ENCODE results near the gene HIPK1. TPM values are rescaled to one million over a fixed set of nuclear protein-coding genes. Genes with fewer than 3 reads are reported as not detected.

HIPK1 gene
- total and polyA plus RNA-seq, 3 donors from 2014 or later, result 102 to 128 (median 116) TPM

DNA sequence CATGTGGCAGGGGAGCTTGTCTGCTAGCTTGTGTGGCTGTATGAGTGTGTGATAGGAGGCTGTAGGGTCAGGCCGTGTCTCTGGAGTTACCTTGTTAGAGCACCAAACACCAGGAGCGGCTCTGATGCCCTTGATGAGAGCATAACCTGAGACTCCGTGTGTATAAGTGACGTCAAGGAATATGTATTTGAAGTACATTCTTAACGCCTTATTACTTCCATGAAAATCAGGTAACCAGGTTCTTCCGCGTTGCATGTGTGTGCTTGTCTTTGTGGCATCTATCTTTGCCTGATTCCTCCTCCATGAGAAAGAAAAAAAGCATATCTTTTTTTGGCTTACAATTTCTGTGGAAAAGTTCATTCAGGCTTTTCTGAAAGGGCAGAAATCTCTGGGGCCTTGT lies 54.7 kb downstream of the HIPK1 start:
- DNase-seq, result no peak
- H3K36me3 ChIP-seq (ENCODE audit: low read depth, missing control alignments), result no peaks in the 10 kb centered on the region
- 84 to 88% methylated on average over 7 of the region's 7 CpGs for WGBS, 2 donors
- intact Hi-C loops (cut with DNase I; ENCODE audit: low total_unique reads), result no loop called here
- H3K9me3 ChIP-seq, result no peaks in the 10 kb centered on the region
- peaks cover 13% of the 10 kb centered on the region for H3K4me1 ChIP-seq
- H3K27ac ChIP-seq, result peak overlapping the region in 1 of 2 donors; percentile 24
- H3K4me3 ChIP-seq, result no peak overlapping the region
- no peaks in the 10 kb centered on the region for H3K27me3 ChIP-seq
- TF ChIP-seq, protein P1, sequence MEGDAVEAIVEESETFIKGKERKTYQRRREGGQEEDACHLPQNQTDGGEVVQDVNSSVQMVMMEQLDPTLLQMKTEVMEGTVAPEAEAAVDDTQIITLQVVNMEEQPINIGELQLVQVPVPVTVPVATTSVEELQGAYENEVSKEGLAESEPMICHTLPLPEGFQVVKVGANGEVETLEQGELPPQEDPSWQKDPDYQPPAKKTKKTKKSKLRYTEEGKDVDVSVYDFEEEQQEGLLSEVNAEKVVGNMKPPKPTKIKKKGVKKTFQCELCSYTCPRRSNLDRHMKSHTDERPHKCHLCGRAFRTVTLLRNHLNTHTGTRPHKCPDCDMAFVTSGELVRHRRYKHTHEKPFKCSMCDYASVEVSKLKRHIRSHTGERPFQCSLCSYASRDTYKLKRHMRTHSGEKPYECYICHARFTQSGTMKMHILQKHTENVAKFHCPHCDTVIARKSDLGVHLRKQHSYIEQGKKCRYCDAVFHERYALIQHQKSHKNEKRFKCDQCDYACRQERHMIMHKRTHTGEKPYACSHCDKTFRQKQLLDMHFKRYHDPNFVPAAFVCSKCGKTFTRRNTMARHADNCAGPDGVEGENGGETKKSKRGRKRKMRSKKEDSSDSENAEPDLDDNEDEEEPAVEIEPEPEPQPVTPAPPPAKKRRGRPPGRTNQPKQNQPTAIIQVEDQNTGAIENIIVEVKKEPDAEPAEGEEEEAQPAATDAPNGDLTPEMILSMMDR (IDR thresholded peaks at IDR 0.05), result no peak
- no peak for TF ChIP-seq POLR2A (IDR thresholded peaks at IDR 0.05)

DNA sequence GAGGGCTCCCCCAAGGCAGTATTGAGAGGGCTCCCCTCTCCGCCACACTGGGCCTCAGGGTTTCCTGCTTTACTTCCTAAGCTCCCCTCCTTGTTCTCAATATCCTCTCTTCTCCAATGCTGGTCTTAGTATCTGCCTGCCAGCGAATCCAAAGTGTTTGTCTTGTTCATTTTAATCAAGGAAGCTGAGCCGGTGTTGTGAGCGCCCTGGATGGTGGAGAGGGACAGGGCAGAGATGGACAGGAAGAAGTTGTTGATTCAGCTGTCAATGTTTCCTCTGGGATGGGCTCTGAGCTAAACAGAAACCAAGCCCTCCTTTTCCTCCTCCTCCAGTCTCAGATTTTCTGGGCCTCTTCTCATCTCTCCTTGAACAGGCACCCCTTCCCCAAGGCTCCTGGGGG lies 55.6 kb downstream of the HIPK1 start:
- TF ChIP-seq POLR2A (IDR thresholded peaks at IDR 0.05), result no peak
- TF ChIP-seq, protein P1 (IDR thresholded peaks at IDR 0.05), result no peak
- WGBS, 2 donors, result 69 to 72% methylated on average over 4 of the region's 4 CpGs
- Histone ChIP-seq H3K4me1 (peaks cover 13% of the 10 kb centered on the region), H3K4me3 (no peak overlapping the region), H3K36me3 (ENCODE audit: low read depth, missing control alignments) (no peaks in the 10 kb centered on the region), H3K27ac (no peak overlapping the region), H3K9me3 (no peaks in the 10 kb centered on the region), H3K27me3 (no peaks in the 10 kb centered on the region)
- intact Hi-C loops (cut with DNase I; ENCODE audit: low total_unique reads), result no loop called here
- DNase-seq, result no peak

DNA sequence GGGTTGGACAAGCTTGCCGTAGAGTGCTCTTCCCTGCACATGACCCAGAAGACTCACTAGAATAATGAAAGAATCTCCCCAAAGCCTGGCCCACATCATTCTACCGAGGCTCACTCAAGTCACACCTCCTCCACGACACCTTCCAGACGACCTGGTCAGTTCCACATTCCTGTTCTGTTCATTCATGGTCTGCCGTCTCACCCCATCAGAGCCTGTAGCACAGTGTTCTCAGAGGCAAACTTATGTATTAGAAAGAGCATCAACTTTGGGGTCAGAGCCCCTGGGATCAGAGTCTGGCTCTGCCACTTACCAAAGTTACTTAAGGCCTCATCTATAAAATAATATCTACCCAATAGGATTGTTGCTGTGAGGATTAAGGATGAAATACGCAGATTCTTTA lies 57.7 kb downstream of the HIPK1 start:
- Histone ChIP-seq H3K4me1 (peaks cover 13% of the 10 kb centered on the region), H3K27me3 (no peaks in the 10 kb centered on the region), H3K9me3 (no peaks in the 10 kb centered on the region), H3K27ac (no peak overlapping the region), H3K36me3 (ENCODE audit: low read depth, missing control alignments) (no peaks in the 10 kb centered on the region), H3K4me3 (no peak overlapping the region)
- TF ChIP-seq, protein P1 (IDR thresholded peaks at IDR 0.05), result no peak
- TF ChIP-seq POLR2A (IDR thresholded peaks at IDR 0.05), result no peak
- intact Hi-C loops (cut with DNase I; ENCODE audit: low total_unique reads), result no loop called here
- no peak for DNase-seq
- 77 to 92% methylated on average over 6 of the region's 6 CpGs for WGBS, 2 donors

DNA sequence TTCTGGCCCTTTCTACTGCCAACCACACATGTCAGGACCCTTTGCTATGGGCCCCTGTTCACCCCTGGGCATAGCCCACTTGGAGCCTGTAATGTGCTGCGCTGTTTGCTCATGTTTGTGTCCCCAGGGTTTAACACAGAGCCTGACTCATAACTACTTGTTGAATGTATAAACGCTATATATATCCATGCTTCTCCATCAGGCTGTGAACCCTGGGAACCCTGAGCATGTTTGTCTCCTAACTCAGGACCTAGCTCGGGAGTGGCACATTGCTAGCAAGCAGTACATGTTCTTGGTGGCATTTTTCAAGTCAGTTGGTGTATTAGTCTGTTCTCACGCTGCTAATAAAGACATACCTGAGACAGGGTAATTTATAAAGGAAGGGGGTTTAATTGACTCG lies 58.1 kb downstream of the HIPK1 start:
- intact Hi-C loops (cut with DNase I; ENCODE audit: low total_unique reads), result no loop called here
- H3K4me3 ChIP-seq, result no peak overlapping the region
- H3K27me3 ChIP-seq, result no peaks in the 10 kb centered on the region
- no peak for TF ChIP-seq POLR2A (IDR thresholded peaks at IDR 0.05)
- TF ChIP-seq, protein P1 (IDR thresholded peaks at IDR 0.05), result no peak
- no peaks in the 10 kb centered on the region for H3K36me3 ChIP-seq (ENCODE audit: low read depth, missing control alignments)
- H3K27ac ChIP-seq, result no peak overlapping the region
- peaks cover 12% of the 10 kb centered on the region for H3K4me1 ChIP-seq
- WGBS, 2 donors, result 72 to 74% methylated on average over 5 of the region's 5 CpGs
- H3K9me3 ChIP-seq, result no peaks in the 10 kb centered on the region
- no peak for DNase-seq

DNA sequence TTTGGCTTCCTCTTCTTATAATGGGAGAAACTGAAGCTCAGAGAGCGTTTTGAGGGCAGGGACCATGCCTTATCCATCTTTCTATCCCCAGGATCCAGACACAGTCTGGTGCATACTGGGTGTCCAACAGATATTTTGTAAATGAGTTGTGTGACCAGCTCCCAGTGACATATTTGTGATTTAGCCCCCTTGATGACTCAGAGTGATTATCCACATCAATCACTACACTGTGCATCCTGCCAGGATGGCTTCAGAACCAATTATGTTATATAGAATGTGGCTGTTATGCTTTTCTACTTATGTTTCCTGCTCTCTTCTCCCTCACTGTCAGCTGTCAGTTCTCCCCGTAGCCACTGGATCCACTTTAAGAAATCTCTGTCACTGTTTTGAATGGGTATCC lies 61.4 kb downstream of the HIPK1 start:
- Histone ChIP-seq H3K36me3 (ENCODE audit: low read depth, missing control alignments) (no peaks in the 10 kb centered on the region), H3K9me3 (no peaks in the 10 kb centered on the region), H3K27me3 (no peaks in the 10 kb centered on the region), H3K4me3 (no peak overlapping the region), H3K27ac (no peak overlapping the region), H3K4me1 (no peaks in the 10 kb centered on the region)
- no peak for DNase-seq
- 72 to 73% methylated on average over 2 of the region's 2 CpGs for whole genome bisulfite sequencing, 2 donors
- intact Hi-C loops (cut with DNase I; ENCODE audit: low total_unique reads), result no loop called here
- no peak for TF ChIP-seq POLR2A (IDR thresholded peaks at IDR 0.05)
- TF ChIP-seq, protein P1 (IDR thresholded peaks at IDR 0.05), result no peak

All from testis (tissue), 3 donors.